NCI-H128 (cell line): ENCODE data around the gene WDR35.
A peak's percentile ranks its signal among the peaks of the same experiment; 100 is the strongest.

Source experiments
- DNase-seq: peaks from one replicate; lab custom pipeline; 2025; ENCODE audit not compliant: unreplicated experiment; lab: John Stamatoyannopoulos, UW

The WDR35 gene

DNA sequence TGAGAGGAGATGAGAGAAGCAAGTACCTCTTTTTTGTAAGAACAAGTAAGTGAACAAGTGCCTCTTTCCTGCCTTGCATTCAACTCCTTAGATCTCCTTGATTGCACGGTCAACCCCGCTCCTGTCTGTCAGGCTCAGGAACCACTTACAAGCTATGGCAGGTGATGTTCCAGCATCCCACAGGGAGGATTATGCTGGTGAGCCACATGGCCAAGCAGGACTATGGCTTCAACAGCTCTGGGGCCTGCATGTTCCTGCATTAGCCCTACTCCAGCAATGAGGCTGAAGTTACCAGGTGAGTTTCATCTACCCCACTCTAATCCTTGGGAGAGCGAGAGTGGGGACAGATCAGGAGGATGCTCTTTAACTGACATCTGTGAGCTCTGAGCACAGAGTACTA is 117.6 kb downstream of the WDR35 start:
- no peak for DNase-seq

DNA sequence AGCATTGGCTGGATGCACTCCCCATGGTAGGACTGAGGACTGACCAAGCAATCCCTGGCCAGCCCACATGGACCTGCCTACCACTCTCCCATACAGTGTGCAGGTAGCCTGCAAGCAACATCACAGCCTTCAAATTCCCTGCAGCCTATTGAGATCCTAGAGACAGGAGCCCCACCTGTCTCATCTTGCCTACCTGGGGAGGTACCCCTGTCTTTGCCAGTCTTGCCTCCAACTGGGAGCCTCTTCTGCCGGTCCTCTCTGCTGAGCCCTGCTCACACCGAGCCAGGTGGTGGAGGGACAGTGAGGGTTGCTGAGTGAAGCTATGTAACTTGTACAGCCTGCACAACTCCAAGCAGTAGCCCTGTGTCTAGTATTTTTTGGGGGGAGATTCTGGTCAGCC is 118.1 kb downstream of the WDR35 start:
- no peak for DNase-seq

DNA sequence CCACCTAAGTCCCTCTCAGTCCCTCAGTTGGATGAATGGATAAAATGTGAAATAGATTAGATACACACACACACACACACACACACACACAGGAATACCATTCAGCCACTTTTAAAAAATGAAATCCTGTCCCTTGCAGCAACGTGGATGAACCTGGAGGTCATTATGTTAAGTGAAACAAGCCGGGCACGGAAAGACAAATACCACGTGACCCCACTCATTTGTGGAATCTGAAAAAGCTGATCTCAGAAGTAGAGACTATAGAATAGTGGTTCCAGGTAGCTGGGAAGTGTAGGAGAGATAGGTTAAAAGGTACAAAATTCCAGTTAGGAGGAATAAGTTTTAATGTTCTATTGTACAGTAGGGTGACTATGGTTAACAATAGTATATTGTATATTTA is 119.1 kb downstream of the WDR35 start:
- no peak for DNase-seq

DNA sequence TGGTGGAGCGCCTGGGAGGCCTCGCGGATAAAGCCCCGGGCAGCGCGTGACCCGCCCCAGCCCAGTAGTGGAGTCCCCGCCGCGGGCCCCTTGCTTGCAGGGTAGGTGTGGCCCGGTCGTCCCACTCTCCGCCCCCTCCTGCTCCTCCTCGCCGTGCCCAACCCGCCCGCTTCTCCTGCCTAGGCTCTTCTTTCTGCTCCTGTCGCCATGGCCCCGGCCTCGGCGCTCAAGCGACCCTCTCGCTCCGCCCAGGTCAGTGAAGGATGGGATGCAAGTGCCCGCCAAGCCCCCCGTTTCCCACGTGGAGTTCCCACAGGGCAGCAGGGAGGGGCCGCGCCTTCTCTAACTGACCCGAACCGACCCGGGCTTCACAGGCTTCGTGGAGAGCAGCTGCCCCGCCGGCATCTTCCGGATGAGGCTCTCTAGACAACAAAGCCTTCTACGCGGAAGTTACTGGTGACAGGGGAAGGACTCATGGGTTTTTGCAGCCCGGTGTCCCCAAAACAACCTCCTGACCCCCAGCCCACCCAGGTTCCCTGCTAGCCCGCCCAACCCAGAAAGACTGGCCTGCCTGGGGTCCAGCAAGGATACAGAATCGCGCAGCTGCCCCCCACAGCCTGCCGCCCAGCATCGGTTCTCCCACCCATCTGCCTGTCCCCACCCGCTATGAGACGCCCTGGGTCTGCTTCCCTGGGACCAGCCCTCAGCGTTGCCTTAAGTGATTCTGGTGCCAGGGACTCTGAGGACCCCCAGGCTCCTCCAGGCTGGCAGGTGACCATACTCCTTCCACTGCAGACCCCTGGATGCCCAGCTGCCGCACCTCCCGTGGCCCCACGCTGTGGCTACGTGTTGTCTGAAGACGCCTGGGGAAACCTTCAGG is 121.0 kb downstream of the WDR35 start:
- peak; percentile 21 for DNase-seq

DNA sequence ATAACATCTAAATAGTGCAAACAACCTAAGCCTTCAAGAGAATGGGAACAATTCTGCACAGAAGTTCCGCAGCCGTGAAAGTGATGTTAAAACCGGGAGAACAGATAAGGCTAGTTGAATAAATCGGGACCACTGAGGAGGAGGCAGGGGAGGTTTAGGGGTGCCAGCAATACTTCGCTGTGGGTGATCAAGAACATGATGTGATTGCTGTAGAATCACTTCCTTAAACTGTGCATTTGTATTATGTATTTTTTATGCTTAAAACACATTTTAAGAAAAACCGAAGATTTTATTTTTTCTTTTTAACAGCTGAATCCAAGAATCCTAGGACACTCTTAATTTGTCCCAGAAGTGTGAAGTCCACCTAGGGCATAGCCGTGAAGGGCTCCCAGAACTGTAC is 121.7 kb downstream of the WDR35 start:
- DNase-seq = no peak

- DNase-seq = no peak
Measured at GRCh38 chr2:19866771-19867170, 123.1 kb downstream of the WDR35 start.

DNA sequence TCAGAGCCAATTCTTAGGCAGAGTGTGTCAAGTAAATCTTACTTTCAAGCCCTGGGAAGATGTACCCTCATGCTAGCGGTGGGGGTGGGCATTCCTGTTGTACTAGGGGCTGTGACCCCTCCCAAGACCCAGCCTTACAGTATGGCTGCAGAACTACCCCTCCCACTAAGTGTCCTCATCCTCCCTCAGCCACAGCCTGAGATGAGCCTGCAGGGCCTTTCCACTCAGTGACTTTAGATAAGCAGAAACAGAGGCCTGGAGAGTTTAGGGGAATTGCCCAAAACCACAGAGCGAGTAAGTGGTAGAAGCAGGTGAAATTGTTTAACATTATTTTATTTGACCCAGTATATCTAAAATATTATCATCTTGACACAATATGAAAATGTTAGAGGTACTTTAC is 124.8 kb downstream of the WDR35 start:
- no peak for DNase-seq

DNA sequence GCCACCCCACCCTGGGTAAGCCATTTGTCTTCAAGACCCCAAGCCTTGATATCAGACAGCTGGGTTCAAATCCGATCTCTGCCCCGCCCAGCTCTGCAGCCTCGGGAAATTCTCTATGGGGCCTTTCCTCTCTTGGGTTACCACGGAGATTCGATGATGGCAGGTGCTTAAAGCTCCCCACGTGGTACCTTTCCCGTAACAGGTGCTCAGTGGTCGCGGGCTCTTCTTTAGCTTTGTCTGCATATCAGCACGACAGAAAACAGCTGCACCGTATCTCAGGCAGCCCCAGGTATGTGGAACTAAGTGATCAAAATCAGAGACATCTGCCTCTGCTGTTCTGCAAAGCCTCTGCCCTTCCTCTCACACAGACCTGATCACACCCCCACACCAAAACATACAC is 125.5 kb downstream of the WDR35 start:
- DNase-seq = no peak

DNA sequence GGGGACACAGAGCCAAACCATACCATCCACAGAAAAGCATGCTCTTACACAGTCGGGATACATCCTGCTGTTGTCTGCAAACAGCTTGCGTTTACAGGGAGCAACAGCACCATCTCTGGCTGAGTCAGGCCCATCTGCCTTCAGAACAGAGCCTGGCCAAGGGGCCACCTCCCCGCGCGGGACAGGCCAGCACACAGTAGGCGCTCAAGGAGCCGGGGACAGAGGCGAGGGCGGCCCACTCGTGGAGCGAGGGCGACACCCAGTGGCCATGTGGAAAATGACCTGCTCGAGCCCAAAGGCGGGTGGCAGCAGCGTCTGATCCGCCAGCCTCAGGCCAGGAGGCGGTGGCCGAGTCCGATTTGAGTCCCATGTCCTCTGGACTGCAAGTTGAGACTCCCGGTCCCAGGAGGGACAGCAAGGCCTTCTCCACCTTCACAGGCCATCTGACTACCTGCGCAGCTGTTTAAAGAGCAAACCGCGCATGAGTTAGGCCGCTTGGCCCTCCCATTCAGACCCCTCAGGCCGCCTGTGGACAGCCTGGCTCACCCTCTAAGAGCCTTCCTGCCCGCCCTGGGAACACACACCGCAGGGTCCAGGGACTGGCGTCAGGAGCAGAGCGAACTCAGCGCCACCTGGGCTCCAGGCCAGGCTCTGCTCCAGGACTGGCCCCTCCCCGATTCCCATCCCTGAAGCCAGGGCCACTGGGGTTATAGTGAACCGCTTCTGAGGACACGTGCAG is 126.4 kb downstream of the WDR35 start:
- no peak for DNase-seq

DNA sequence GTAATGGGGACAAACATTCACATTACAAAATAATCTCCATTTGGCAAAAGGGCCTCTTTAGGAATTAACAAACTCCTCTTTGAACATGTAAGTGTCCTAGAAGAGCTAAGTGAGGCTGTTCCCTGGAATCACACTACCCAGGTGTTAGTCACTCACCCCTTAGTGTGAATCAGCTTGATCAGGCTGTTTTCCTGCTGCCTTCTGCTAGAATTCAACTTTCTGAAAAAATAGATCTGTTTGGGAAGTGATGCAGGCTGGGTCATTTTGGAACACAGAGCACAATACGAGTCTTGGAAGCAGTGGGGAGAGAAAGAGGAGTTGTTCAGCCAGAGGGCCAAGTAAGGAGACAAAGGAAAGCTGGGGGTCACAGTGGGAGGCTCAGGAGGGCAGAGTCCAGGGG is 128.1 kb downstream of the WDR35 start:
- DNase-seq = no peak
